A549 (cell line): ENCODE measurements around the gene GARS1.

Experiments
- CBX8 ChIP-seq: fragments of 200-600 bp; sonication (generic); IDR thresholded peaks from 2 replicates; pipeline ENCODE4 v1.6.1; 2016
- EP300 ChIP-seq, 2 experiments: fragments of >200 bp; sonication (Bioruptor Twin); formaldehyde crosslinking; IDR thresholded peaks; 2 replicates in 1 of 2; 3 replicates in 1 of 2; pipeline ENCODE4 v1.6.1; 2016 to 2017
- HES2 ChIP-seq: fragments of >200 bp; sonication (Bioruptor Twin); formaldehyde crosslinking; IDR thresholded peaks from 2 replicates; pipeline ENCODE4 v1.6.1; 2016
- JUN ChIP-seq, 2 experiments: fragments of >200 bp; sonication (Bioruptor Twin); formaldehyde crosslinking; IDR thresholded peaks; 2 replicates in 1 of 2; 3 replicates in 1 of 2; pipeline ENCODE4 v1.6.1; 2016 to 2017
- NFE2L2 ChIP-seq: fragments of 150-350 bp; conservative IDR thresholded peaks from 2 replicates; pipeline ENCODE4 v1.6.1; 2014; ENCODE audit warnings: low read length
- NR3C1 ChIP-seq: fragments of >200 bp; sonication (Bioruptor Twin); formaldehyde crosslinking; IDR thresholded peaks from 3 replicates; pipeline ENCODE4 v1.6.1; 2017
- POLR2A ChIP-seq: IDR thresholded peaks from 2 replicates; pipeline ENCODE4 v1.6.1; 2012; ENCODE audit warnings: mild to moderate bottlenecking, low read length
- RCOR1 ChIP-seq: fragments of 150-350 bp; IDR thresholded peaks from 2 replicates; pipeline ENCODE4 v1.6.1; 2014; ENCODE audit warnings: antibody characterized with exemption, low read length, low read depth
- REST ChIP-seq: fragments of 200-600 bp; sonication (generic); IDR thresholded peaks from 2 replicates; pipeline ENCODE4 v1.6.1; 2016; ENCODE audit warnings: antibody characterized with exemption, mild to moderate bottlenecking, moderate library complexity
- RNF2 ChIP-seq: fragments of 200-600 bp; sonication (generic); IDR thresholded peaks from 2 replicates; pipeline ENCODE4 v1.6.1; 2016; ENCODE audit warnings: low read depth, mild to moderate bottlenecking, antibody characterized with exemption, moderate library complexity, borderline replicate concordance
- SMC3 ChIP-seq: fragments of >200 bp; sonication (Bioruptor Twin); formaldehyde crosslinking; IDR thresholded peaks from 3 replicates; pipeline ENCODE4 v1.6.1; 2018; ENCODE audit warnings: inconsistent platforms
- TF ChIP-seq, protein P1 (sequence below): fragments of >200 bp; sonication (Bioruptor Twin); formaldehyde crosslinking; IDR thresholded peaks from 3 replicates; pipeline ENCODE4 v1.5.1; 2016
- TF ChIP-seq, protein P2 (sequence below): IDR thresholded peaks from 2 replicates; pipeline ENCODE4 v1.6.1; 2012

DNA sequence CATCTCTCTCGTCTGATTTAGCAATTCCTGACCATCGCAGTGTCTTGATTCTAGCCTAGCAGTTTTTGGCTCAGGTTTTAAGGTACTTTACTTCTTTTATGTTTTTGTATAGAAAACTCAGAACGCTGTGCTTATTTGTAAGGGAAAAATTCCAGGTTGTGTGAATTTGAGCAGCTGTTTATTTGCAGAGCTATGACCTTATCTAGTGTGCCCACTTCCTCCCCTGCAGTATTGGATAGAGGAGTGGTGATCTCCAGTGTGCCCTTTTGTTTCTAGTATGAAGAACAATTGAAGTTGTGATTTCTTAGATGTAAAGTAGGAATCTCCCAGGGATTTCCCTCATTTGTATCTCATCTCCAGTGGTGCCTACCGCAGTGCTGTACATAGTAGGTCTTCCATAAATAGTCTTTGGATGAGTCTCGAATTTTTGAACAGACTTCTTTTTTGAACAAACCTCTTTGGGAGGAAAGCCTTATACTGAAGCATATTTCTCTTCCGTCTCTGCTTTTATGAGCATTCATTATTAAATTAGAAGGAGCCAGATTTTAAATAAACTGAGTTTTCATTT is 40.0 kb downstream of the GARS1 start:
- TF ChIP-seq REST (no peak), CBX8 (no peak), EP300 (IDR thresholded peaks at IDR 0.05) (no peak), POLR2A (no peak), JUN (IDR thresholded peaks at IDR 0.05) (no peak), RCOR1 (no peak), SMC3 (no peak), HES2 (no peak), RNF2 (no peak), NR3C1 (no peak), NFE2L2 (no peak)
- TF ChIP-seq, protein P1, sequence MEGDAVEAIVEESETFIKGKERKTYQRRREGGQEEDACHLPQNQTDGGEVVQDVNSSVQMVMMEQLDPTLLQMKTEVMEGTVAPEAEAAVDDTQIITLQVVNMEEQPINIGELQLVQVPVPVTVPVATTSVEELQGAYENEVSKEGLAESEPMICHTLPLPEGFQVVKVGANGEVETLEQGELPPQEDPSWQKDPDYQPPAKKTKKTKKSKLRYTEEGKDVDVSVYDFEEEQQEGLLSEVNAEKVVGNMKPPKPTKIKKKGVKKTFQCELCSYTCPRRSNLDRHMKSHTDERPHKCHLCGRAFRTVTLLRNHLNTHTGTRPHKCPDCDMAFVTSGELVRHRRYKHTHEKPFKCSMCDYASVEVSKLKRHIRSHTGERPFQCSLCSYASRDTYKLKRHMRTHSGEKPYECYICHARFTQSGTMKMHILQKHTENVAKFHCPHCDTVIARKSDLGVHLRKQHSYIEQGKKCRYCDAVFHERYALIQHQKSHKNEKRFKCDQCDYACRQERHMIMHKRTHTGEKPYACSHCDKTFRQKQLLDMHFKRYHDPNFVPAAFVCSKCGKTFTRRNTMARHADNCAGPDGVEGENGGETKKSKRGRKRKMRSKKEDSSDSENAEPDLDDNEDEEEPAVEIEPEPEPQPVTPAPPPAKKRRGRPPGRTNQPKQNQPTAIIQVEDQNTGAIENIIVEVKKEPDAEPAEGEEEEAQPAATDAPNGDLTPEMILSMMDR = no peak
- TF ChIP-seq, protein P2, sequence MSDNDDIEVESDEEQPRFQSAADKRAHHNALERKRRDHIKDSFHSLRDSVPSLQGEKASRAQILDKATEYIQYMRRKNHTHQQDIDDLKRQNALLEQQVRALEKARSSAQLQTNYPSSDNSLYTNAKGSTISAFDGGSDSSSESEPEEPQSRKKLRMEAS = no peak
